Subcutaneous adipose tissue (tissue), 4 donors: Measurements from ENCODE around the gene CCT6B. TPM values are rescaled to one million over a fixed set of nuclear protein-coding genes. Genes with fewer than 3 reads are reported as not detected.

ENCODE experiments used
- total RNA-seq, 4 donors: library from RNA; depleted of rRNA; stranded (reverse); fragments of >200 nt; gene quantifications; one replicate each; pipeline ENCODE4 v1.1.0, GENCODE V29; 2016
- TF ChIP-seq, protein P1 (sequence below): fragments of 450-650 bp; IDR thresholded peaks from one replicate; pipeline ENCODE4 v1.5.1; 2016; ENCODE audit warnings: low read depth, mild to moderate bottlenecking, control low read depth, antibody characterized with exemption, moderate library complexity

Gene CCT6B
- total RNA-seq, 4 donors from 2014 or later: 3.1 to 6.2 (median 4.1) TPM

DNA sequence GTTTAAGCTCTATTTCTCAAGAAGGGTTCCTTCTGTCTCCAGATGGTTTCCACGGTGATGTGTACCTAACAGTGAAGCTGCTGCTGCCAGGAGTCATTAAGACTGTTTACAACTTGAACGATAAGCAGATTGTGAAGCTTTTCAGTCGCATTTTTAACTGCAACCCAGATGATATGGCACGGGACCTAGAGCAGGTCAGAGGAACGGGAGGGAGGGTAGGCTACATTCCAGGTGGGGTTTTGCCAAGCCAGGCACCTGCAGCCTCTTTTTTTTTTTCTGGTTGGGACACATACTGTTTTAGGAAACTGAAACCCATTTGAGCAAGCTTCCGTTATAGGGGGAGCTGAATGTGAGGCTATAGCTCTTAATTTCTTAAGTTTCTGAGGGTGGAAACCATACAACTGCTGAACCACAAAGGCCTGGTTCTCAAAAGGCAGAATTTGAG is 29.7 kb upstream of the CCT6B start:
- TF ChIP-seq, protein P1, sequence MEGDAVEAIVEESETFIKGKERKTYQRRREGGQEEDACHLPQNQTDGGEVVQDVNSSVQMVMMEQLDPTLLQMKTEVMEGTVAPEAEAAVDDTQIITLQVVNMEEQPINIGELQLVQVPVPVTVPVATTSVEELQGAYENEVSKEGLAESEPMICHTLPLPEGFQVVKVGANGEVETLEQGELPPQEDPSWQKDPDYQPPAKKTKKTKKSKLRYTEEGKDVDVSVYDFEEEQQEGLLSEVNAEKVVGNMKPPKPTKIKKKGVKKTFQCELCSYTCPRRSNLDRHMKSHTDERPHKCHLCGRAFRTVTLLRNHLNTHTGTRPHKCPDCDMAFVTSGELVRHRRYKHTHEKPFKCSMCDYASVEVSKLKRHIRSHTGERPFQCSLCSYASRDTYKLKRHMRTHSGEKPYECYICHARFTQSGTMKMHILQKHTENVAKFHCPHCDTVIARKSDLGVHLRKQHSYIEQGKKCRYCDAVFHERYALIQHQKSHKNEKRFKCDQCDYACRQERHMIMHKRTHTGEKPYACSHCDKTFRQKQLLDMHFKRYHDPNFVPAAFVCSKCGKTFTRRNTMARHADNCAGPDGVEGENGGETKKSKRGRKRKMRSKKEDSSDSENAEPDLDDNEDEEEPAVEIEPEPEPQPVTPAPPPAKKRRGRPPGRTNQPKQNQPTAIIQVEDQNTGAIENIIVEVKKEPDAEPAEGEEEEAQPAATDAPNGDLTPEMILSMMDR: no peak

DNA sequence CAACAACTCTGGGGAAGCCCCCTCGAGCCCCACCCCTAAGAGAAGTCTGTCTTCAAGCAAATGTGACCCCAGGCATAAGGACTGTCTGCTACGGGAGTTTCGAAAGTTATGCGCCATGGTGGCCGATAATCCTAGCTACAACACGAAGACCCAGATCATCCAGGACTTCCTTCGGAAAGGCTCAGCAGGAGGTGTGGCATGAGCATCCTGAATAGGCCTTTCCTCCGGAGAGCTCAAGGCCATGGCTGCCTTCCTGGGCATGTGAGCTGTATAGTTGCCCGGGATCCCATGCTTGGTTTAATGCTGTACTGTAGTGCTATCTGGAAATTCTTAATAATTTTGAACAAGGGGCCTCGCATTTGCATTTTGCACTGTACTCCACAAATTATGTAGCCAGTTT is 28.2 kb upstream of the CCT6B start:
- TF ChIP-seq, protein P1: no peak

DNA sequence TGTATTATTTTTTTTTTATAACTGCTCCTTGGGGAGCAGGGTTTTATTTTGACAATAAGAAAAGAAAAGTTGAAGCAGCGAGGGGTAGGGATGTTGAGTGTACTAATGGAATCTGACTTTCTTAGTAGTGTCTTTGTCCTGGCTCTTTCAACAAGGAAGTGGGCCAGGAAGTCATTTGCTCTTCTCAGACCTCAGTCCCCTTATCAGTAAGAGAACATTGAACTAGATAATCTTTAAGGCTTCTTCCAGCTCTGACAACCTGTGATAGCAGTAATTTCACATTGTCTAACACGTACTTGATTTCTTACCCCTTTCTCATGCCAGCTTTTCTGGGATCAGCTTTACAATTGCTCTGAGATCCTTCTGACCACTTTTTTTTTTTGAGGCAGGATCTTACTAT is 27.4 kb upstream of the CCT6B start:
- TF ChIP-seq, protein P1: no peak

DNA sequence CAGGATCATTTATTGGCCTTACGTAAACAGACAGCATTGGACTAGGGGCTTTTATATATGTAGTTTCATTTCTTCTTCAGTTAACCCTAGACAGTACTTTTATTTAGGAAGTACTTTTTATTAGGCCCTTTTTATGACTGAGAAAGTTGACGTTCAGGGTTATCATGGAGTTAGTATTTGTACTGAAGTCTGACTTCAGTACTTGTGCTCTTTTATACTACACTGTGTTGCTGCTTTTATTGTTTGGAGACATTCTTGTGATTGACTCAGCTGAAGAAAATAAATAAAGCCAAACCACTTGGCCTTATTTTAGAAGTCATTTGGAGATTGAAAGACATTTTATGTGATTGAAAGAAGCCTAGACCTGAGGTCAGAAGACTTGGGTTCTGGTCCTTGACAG is 26.0 kb upstream of the CCT6B start:
- TF ChIP-seq, protein P1: no peak

DNA sequence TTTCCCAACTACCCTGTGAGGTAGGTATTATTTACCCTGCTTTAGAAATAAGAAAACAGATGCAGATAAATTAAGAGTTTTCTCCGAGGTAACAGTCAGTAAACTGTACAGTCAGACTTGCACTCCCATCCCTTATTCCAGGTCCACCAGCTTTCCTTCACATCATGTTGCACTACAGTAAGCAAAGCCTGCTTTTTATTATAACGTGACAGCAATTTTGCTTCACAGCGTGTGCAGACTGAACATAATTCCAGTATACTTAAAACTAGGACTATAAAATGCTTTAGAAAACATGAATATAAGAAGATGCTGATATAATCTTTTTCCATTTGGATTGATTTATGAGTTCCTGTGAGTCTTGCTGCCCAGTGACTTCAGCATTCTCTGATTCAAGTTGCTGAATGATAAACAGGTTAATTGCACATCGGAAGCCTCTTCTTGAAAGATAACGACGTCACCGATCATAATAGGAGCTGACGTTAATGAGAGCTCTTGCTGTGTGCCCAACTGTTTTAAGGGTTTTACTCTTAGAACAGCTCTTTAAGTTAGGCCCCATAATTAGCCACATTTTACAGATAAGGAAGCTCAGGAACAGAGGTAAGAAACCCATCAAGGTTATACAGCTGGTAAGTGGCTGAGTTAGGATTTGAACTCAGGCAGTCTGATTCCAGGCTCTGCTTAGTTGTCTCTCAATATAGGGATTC is 20.4 kb upstream of the CCT6B start:
- TF ChIP-seq, protein P1: no peak

DNA sequence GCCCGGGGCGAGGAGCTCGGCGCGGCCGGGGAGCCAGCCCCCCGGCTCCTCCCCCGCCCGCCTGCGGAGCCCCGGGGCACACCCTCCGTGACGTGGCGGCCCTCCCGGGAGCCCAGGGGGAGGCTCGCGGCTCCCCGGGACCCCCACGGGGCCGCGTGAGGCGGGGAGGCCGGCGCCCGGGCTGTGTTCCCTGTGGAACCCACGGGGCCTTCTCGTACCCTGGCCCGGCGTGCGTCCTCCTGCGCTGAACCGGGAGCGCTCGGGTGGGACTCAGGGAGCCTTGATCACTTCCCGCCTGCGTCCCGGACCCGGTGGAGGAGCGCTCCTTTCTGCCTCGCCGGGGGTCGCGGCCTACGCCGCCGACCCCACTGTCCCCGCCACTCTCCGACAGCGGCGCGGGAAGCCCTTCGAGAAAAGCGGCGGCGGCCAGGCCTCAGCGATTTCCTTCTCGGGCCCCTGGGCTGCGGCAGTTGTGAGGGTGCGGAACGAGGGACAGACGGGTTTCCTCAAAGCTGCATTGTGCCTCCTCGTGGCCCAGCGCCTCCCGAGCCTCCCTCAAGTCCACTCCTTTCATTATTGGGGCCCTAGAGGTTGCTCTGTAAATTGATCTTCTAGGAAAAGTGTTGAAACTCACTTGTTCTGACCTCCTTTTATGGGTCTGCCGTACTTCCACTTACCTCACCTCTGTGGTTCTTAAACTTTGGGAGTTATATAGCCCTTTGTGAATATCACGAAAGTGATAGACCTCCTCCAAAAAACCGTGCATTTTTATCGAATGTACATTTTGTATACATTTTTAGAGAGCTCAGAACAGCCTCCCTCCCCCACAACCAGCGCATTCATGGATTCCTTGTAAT is 19.6 kb upstream of the CCT6B start:
- TF ChIP-seq, protein P1: no peak

DNA sequence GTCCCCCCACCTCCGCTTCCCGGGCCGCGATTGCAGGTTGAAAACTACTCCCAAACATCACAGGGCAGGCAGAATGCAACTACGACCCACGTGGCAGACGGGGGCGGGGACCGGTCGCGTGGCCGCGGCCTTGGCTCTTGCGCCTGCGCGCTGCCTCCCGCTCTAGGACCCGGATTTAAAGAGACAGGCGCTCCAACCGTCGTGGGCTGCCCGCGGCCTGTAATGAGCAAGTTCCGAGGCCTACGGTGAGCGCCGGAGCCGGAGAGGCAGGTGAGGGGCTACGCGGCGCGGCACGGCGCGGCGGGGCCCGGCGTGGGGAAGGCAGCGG is 19.1 kb upstream of the CCT6B start, which contains the start of gene LIG3:
Gene LIG3, plus strand, starts transcription at position 160 of the 328 bp plus-strand sequence. CDS start 2,494 bp downstream, outside the sequence.
- TF ChIP-seq, protein P1: no peak
